Stimulated activated CD8-positive, alpha-beta memory T cell treated with anti-CD3 and anti-CD28 coated beads, Interleukin-12 subunit alpha, Interleukin-12 subunit beta, amount 100 ng/mL, for 24 hours (primary cell): ENCODE results near the gene ZMAT5.

Source experiments
- DNase-seq: peaks from one replicate; pipeline ENCODE4 v3.0.0-alpha.2; 2020; ENCODE audit errors: extremely low read depth

ZMAT5 gene

DNA sequence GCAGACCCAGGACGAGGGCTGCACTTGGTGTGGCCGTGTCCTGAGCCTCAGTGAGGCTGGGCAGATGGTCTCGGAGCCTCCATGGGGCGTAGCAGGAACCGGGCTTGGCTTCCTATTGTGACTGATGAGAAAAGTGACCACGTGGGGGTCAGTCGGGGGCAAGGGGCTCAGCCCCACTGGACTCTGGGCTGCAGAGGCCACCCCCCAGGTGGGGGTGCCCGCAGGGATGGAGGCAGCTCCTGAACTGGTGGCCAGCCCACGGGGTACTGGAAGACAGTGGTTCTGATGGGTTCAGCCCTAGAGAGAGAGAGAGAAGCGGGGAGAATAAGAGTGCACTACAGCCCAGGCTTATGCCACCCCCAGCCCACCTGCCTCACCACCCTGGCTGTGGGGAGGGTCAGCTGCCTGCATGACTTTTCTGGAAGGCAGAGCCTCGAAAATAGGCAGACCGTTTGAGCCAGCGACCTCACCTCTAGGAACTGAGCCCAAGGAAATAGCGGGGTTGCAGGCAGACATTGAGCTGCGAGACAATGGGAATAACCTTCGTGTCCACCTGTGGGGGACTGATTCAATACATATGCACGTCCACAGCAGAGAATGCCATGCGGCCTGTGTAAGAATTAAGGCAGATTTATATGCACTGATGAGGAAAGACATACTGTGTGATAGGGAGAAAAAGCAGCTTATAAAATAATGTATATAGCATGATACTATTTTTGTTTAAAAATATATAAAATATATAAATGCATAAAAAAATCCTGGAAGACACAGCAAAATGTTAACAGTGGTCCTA lies 35.6 kb downstream of the ZMAT5 start:
- DNase-seq: no peak

DNA sequence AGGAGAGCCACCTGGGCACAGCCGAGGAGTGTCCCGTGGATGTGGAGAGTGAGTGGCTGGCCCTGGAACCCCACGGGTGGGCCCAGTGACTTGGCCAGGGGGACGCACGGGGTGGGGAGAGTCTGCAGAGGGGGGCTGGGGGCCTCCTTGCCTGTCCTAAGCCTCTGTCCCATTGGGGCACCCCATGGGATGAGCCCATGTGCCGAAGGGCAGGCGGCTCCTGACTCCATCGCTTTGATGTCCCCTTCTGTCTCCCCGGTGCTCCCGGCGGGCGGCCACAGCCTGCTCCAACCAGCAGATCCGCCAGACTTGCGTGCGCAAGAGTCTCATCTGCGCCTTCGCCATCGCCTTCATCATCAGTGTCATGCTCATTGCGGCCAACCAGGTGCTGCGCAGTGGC lies 37.6 kb downstream of the ZMAT5 start:
- DNase-seq: no peak

DNA sequence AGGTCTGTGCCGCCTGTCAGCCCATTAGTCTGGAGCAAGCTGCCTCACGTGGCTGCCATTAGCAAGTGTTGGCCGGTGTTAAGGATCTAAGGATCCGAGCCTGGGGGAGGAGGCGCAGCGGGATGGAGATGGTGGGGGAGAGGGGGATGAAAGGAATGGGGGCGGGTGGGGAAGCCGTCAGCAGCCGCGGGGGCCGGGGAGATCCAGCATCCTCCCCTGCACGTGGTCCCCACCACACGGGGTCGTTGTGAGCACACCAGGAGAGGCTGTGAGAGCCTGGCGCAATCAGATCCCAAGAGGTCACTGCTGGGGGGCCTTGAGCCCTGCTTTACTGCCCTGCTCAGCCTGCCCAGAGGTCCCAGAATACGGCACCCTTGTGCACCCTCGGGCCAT lies 39.7 kb downstream of the ZMAT5 start:
- no peak for DNase-seq

DNA sequence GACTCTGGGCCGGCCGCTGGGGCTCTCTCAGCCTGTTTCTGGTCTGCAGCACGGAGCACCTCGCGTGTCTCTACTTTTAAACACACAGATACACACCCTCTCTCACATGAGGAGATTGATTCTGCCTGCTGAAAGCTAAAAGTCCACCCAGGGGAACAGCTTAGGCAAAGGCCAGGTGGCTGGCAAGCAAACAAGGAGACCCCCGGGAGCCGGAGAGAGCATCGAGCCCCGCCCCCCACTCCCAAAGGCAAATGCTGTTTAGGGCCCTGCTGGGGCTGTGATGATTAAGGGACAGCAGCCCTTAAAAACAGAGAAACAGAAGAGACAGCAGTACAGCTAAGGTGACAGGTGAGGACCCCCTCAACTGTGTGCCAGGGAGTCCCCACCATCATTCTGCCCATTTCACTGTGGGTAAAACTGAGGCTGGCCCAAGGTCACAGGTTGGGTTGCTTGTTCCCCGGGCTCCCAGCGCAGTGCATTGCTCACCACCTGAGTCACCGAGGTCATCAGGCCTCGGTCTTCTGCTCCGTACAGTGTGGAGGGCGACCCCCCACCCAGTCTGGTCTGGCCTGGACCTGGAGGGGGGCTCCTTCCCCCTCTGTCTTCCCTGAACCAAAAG lies 40.2 kb downstream of the ZMAT5 start:
- DNase-seq: no peak

DNA sequence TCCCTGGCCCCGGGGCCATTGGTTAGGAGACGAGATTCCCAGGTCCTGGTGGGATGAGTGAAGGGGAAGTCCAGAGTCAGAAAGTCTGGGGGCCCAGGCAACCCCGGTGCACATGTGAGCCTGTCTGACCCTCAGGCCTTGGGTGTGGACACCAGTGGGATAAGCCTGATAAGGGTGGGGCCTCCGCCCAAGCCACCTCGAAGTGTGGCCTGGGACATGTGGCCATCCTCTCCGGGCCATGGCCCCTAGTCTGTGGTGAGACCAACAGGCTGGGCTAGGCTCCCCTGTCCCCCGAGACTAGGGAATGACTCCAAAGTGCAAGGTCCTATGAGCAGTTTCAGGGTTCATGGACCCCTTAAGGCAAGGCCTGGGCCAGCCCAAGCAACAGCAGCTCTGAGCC lies 40.7 kb downstream of the ZMAT5 start:
- DNase-seq: no peak

DNA sequence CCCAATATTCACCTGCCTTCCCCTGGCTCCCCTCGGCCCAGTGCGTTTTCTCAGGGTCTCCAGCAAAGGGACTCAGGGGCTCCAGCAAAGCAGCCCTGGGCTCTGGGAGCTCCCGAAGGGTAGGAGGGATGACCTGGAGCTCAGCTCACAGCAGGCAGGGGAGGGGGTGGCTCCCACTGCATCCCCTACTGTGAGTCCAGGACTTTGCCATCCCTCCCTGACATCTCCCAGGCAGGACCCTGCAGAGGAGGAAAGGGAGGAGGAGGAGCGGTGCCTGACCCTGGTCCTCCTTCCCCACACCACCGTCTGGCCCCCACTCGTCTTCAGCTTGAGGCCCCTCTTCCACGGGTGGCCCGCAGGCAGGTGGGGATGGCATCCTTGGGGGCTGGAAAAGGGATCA lies 42.0 kb downstream of the ZMAT5 start:
- no peak for DNase-seq

DNA sequence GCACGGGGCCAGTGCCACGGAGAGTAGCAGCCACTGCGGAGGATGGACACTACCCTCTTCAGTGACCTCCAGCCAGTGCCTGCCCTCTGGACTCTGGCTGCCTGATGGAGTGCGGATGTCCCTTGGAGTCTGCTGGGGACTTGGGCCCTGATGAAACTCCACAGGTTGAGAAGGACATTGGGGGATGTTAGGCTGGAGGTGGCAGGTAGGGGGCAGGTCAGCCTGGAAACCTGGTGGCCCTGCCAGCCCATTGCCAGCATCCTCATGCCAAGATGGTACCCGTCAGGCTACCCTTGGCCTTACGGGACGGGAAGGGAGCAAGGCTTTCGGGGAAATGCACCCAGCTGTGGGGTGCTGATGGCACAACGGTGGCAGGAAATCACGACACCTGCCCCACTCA lies 43.0 kb downstream of the ZMAT5 start:
- no peak for DNase-seq

DNA sequence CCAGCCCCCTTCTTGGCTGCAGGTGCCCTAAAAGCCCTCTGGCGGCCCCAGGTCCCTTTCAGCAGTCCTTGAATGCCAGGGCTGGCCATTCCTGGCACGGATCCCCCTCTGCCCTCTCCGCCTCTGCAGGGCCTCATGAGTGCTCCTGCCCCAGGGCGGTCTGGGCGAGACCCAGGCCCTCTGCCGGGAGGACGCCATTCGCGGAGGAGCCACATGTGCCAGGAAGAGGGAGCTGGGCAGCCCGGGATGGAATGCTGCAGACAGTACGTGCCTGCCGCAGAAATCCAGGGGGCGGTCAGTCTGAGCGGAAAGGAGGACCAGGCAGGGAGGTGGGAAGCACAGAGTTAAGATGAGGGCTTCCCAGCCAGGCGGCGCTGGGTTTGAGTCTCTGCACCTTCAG lies 44.2 kb downstream of the ZMAT5 start:
- no peak for DNase-seq

DNA sequence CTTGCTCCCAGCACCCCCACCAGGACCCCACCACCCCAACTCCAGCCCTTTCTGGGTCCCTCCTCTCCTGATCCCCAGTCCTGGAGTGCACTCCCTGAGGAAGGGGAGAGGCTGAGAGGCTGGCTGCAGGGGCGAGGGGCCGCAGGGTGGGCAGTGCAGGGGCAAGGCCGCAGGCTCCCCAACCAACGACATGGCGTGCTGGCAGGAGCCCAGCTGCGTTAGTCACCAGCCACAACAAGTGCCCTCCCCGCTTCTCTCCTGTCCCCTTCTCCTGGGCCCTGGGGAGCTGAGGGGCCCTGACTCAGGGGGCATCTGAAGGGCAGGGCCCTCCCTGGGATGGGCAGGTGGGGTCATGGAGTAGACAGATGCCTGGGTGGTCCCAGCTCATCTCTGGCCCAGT lies 44.7 kb downstream of the ZMAT5 start:
- no peak for DNase-seq

DNA sequence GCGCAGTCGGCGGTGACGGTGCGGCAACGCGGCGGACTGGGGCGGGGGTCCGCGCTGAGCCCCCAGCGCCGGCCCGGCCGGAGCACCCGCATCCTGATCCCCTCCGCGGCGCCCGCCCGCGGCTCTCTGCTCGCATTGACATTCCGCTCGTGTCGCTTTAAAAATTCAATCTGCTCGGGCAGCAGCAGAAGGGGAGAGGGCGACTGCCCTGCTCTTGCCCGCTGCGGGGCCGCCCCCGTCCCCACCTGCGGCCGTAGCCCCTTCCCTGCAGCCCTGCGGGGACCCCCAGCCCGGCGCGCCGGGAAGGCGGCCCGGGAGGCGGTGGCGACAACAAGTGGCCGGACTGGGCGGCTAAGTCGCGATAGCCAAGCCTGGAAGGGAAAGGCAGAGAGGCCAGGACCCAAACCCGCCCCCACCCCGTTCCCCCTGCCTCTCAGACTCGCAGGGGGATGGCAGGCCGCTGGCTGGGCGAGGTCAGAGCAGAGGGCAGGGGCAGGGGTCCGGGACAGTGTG lies 45.9 kb downstream of the ZMAT5 start:
- no peak for DNase-seq

DNA sequence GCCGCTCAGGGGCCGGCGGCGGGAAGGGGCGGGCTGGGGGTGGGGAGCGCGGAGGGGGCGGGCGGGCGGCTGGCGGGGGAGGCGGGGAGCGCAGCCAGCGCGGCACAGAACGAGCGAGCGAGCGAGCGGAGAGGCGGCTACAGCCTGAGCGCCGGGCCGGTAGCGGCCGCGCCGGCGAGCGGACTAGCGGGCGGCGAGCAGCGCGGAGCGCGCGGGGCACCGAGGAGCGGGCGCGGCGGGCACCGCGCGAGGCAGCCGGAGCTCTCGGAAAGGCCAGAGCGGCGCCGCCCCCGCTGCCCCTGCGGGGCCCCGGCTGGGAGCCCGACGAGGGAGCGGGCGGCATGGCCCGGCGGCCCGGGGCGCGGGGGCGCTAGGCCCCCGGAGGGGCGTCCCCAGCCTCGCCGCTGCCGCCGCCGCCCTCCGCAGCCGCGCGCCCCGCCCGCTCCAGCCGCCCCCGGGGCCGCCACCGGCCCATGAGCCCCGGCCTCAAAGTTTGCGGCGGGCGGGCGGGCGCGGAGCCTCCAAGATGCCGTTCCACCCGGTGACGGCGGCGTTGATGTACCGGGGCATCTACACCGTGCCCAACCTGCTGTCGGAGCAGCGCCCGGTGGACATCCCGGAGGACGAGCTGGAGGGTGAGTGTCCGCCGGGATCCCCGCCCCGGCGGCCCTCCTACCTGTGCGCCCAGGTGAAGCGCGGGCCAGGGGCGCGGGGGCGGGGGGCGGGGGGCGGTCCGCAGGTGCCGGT lies 46.7 kb downstream of the ZMAT5 start, which contains the start of gene CABP7:
Gene CABP7, plus strand, starts transcription at position 105 of the 747 bp plus-strand sequence. Its CDS starts 422 bp downstream, at position 527.
- no peak for DNase-seq

DNA sequence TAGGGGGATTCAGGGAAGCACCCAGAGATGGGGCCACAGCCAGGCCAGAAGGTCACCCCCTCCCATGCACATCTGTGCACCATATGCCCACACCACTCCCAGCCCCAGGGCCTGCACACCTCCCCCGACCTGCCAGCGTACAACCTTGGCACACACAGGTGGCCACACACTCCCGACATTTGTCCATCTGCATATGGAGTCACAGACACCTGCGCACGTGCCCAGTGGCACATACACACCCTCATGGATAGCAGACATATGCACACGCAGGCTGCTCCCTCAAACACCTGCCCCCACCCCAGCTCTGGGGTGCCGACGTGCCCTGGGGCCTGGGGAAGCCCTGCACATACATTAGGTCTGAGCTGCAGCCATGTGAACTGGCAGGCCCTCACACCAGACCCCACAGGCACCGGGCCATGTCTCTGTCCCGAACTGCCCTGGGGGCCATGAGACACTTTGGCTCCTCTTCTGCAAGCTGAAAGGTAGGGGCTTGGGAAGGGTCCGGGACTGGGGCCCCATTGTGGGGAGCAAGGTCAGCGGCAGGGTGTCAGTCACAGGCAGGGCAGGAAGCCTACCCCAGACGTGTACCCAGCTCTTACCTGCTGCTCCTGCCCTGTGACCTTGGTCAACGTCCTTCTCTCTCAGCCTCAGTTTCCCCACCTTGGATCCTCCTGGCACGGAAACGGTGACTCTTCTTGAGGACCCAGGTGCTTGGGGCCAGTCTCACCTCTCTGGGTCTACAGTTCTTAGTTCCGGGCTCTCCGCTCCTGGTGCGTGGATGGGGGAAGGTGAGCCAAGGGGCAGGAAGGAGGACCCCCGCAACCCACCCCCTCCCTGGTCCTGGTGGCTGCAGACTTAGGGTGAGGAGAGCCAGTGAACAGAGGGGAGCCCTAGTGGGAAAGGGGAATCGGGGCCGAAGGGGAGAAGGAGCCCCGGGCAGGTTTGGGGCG lies 47.6 kb downstream of the ZMAT5 start:
- no peak for DNase-seq

DNA sequence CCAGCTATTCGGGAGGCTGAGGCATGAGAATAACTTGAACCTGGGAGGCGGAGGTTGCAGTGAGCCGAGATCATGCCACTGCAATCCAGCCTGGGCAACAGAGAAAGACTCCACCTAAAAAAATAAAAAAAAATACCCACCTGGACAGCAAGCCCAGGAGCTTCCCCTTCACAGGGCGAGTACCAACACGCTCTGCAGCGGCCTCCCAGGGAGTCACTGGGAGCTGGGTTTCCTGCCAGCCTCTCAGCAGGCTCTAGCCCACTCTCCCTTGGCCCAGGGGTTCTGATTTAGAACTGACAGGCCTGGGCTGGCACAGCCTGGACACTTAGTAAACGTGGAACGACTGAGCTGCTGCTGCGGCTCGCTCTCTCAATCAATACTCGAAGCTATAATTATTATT lies 49.0 kb downstream of the ZMAT5 start:
- no peak for DNase-seq

DNA sequence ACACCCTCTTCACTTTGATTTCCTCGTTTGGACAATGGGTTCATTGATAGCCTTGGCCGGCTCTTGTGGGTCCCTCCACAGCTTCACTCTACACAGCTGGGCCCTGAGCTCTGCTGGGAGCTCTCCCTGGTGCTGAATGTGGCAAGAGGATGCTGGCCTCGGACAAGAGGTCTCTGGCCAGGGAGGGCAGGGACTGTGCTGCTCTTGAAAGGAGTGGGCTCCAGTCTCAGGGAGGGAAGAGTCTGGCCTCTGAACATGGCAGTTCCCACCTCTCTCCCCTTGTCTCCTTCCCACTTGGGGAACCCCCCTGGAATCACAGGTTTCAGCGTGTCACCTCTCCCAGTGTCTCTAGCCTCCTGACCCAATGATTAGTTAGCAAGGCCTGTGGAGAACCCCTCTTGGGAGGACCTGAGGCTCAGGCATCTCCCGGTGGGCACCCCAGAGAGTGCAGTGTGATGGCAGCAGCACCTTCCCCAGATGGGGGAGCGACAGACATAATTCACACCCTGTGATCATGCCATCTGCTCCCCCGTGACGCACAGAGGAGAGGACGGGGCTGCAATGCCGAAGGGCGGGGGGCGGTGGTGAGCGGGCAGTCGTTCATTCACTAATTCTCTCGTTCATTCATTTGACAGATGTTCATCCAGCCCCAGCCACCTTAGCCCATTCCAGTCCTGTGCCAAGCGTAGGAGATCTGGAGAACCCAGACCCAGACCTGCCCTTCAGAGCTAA lies 49.8 kb downstream of the ZMAT5 start:
- no peak for DNase-seq

DNA sequence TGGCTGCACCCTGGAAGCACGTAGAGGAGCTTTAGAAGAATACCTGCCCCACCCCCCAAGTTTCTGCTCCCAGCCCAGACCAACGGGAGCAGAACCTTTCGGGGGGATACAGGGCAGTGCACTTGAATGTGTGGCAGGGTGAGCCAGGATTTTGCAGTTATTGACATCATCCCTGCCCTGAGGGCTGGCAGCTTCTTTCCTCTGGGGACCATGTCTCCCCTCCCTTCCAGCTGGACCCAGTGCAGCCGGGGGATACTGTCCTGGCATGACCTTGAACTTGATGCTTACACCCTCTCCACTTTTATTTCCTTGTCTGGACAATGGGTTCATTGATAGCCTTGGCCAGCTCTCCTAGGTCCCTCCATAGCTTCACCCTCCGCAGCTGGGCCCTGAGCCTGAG lies 51.1 kb downstream of the ZMAT5 start:
- no peak for DNase-seq

DNA sequence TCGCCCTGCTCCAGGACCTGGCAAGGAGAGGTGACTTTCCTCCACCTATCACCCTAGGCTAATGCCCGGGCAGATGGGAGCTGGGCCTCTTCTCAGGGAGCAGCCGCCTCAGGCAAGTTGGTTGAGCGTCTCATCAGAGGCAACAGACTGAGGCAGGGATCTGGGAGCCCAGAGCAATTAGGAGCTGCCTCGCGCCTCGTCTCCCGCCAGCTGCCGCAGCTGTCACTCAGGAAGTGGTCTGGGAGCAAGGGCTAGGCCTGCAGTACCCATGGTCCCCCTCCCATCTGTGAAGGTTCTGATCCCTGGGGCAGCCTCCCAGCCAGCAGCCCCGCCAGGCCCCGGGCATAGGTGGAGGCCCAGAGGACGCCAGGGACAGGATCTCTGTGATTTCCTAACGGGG lies 51.6 kb downstream of the ZMAT5 start:
- no peak for DNase-seq

DNA sequence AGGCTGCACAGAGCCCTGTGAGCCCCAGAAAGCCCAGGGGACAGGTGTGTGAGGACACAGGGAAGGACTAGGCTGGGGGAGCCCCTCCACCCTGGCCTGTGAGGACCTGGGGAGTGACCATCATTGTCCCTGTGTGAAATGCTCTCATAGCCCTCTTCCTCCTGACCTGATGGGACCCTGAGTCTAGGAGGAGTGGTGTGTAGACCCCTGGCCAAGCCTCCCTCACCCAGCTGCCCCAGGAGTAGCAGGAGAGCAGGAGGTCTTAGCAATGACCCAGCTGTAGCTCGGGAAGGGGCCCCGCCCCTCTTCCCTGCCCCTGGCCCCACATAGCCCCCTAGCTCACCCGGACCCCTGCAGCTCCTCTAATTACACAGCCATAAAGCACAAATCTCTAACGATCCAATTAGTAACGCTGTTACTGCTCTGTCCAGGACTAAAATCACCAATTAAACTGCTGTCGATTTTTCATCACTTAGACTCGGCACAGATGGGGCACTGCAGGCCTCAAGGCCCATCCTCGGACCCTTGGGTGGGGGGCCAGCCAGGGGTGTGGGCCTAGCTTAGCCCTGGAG lies 53.6 kb downstream of the ZMAT5 start:
- no peak for DNase-seq

DNA sequence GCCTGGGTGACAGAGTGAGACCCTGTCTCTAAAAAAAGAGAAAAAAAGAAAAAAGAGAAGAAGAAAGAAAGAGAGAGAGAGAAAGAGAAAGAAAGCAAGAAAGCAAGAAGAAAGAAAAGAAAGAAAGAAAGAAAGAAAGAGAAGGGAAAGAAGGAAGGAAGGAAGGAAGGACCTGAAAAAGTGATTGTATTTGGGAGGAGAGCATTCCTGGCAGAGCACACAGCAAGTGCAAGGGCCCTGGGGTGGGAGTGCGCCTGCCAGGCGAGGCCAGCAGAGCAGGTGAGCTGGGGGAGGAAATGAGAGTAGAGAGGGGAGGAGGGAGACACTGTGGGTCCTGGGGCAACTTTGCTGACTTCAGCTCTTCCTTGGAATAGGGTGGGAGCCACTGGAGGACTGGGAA lies 54.7 kb downstream of the ZMAT5 start:
- DNase-seq: no peak

DNA sequence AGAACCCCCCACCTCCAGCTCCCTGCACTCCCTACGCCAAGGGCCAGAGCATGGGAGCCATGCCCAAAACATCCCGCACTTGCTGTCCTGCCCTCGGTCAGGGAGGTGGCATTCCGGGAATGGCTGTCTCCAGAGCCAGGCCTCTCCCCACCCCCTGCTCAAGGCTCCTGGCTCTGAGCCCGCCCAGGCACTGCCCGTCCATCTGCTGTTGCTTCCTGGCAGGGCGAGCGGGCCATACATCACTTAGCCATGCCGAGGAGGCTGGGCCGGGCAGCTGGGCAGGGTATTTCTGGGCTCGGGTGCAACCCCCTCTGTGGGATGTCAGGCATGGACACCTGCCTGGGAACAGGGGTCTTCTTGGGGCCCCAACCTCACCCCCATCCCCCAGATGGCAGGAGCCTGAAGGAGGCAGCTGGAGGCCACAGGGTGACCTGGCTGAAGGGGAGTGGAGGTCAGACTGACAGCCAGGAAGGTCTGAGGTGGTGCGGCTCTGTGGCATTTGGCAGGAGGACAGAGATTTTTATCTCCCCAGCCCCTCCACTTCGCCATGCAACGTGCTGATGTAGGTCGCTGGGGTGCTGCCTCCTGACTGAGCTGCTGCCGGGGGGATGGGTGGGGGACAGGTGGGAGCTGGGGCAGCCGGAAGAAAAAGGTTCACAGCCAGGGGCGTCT lies 55.7 kb downstream of the ZMAT5 start:
- no peak for DNase-seq

DNA sequence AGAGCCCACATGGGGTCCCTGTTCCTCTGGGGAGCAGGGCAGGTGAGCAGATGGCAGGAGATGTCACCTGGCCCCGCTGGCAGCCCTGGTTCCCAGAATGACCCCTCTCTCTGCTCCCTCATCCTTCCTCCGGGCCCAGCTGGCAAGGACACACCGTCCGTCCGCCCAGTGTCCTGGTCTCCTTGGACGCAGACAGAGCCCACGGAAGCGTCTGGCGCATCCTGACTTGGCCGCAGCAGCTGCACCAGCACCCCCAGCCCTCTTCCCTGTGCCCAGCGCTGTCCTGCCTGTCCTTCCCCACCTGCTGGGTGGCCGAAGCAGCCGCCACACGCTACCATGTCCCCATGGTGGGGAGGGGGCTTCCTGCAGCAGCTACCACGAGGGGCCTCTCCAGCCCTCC lies 56.6 kb downstream of the ZMAT5 start:
- DNase-seq: no peak
